ENCODE results near the gene CKAP5.

Gene CKAP5

DNA sequence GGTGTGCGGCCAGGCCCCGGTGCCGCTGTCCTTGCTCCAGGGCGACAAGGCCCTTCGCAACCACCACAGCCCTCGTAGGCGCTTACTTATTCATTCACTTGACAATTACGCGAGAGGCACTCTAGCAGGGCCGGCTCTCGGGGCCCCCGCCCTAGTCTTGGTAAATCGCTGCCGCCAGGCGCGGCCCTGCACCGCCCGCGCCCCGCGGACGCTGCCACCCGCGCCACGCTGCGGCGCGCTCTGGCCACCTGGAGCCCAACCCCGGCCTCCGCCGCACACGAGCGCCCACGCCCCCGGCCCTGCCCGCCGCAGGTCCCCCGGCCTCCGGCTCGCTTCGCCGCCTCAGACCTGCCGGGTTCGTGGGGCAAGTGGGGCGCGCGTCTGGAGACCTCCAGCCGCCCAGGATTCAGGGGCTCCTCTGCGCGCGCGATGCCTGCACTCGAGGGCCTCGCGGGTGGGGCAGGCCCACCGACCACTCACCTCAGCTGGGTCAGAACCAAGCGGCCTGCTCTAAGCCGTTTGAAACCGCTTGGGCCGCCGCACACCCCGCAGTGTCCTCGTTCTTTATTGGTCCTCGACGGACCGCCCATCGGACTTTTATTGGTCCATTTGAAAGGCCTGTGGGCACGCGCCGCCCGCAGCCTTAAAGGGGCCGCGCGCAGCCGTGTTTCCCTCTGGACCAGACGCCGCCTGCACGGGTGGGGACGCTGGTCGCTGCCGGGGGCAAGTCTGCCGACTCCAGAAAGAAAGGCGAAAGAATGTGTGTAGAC, at the start of gene CKAP5:
TSS of gene CKAP5 (minus strand) at position 541 of the 770 bp plus-strand sequence. CDS start 25,049 bp downstream, outside the sequence.
- H3F3A ChIP-seq (ENCODE audit: low read depth), result no peaks in the 10 kb centered on the region
- TF ChIP-seq, protein P1, sequence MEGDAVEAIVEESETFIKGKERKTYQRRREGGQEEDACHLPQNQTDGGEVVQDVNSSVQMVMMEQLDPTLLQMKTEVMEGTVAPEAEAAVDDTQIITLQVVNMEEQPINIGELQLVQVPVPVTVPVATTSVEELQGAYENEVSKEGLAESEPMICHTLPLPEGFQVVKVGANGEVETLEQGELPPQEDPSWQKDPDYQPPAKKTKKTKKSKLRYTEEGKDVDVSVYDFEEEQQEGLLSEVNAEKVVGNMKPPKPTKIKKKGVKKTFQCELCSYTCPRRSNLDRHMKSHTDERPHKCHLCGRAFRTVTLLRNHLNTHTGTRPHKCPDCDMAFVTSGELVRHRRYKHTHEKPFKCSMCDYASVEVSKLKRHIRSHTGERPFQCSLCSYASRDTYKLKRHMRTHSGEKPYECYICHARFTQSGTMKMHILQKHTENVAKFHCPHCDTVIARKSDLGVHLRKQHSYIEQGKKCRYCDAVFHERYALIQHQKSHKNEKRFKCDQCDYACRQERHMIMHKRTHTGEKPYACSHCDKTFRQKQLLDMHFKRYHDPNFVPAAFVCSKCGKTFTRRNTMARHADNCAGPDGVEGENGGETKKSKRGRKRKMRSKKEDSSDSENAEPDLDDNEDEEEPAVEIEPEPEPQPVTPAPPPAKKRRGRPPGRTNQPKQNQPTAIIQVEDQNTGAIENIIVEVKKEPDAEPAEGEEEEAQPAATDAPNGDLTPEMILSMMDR (conservative IDR thresholded peaks at IDR 0.05; ENCODE audit: low read length), result no peak
- no peak for TF ChIP-seq EZH2phosphoT487 (IDR thresholded peaks at IDR 0.05; ENCODE audit: borderline replicate concordance)
- H3K4me3 ChIP-seq (ENCODE audit: low read length, poor library complexity, severe bottlenecking), result peak within 1 kb of the TSS; percentile 98
- H3K4me1 ChIP-seq (ENCODE audit: insufficient read depth, low read length, poor library complexity, severe bottlenecking), result peaks cover 37% of the 10 kb centered on the region
- peaks cover 58% of the 10 kb centered on the region for H3K79me2 ChIP-seq (ENCODE audit: insufficient read depth, low read length)
- H2AFZ ChIP-seq (ENCODE audit: low read length), result peak within 1 kb of the TSS; percentile 86
- peak within 1 kb of the TSS; percentile 92 for H3K9ac ChIP-seq (ENCODE audit: low read depth, low read length, poor library complexity, severe bottlenecking)
- H3K27me3 ChIP-seq (ENCODE audit: insufficient read depth, low read length, poor library complexity, severe bottlenecking), result no peaks in the 10 kb centered on the region
- H4K20me1 ChIP-seq (ENCODE audit: insufficient read depth, low read length, poor library complexity, severe bottlenecking), result peaks cover 32% of the 10 kb centered on the region
- H3K9me3 ChIP-seq (ENCODE audit: insufficient read depth, low read depth, low read length), result no peaks in the 10 kb centered on the region
- H3K36me3 ChIP-seq (ENCODE audit: insufficient read depth, low read length), result no peaks in the 10 kb centered on the region
- H3K9me2 ChIP-seq (replicated peaks; ENCODE audit: low read depth, low read length), result no peaks in the 10 kb centered on the region
- peak within 1 kb of the TSS; percentile 84 for H3K4me2 ChIP-seq (ENCODE audit: low read depth, low read length, poor library complexity, severe bottlenecking)

DNA sequence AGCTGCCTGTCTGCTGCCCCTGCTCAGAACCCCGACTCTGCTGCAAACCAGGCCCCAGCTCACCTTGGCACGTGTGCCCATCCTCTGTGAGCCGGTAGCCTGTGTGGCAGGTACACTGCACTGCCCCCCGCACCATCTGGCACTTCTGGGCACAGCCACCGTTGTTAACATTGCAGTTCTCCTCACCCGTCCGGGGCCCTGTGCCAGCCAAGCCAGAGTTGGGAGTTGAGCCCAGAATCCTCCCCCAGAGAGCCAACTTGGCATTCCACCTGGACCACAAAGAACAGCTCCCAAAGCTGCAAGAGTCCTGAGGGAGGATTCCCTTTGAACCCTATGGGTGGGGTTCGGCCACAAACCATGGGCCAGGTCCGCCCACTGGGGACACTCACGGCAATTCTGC, 49.7 kb upstream of the CKAP5 start:
- H3K27me3 ChIP-seq (ENCODE audit: insufficient read depth, low read length, poor library complexity, severe bottlenecking), result no peaks in the 10 kb centered on the region
- H4K20me1 ChIP-seq (ENCODE audit: insufficient read depth, low read length, poor library complexity, severe bottlenecking), result no peaks in the 10 kb centered on the region
- H3F3A ChIP-seq (ENCODE audit: low read depth), result no peaks in the 10 kb centered on the region
- H3K4me3 ChIP-seq (ENCODE audit: low read length, poor library complexity, severe bottlenecking), result no peak overlapping the region
- no peak overlapping the region for H3K4me2 ChIP-seq (ENCODE audit: low read depth, low read length, poor library complexity, severe bottlenecking)
- H3K79me2 ChIP-seq (ENCODE audit: insufficient read depth, low read length), result no peaks in the 10 kb centered on the region
- H3K36me3 ChIP-seq (ENCODE audit: insufficient read depth, low read length), result no peaks in the 10 kb centered on the region
- TF ChIP-seq, protein P1 (conservative IDR thresholded peaks at IDR 0.05; ENCODE audit: low read length), result no peak
- no peak for TF ChIP-seq EZH2phosphoT487 (IDR thresholded peaks at IDR 0.05; ENCODE audit: borderline replicate concordance)
- H3K9ac ChIP-seq (ENCODE audit: low read depth, low read length, poor library complexity, severe bottlenecking), result no peak overlapping the region
- no peaks in the 10 kb centered on the region for H3K4me1 ChIP-seq (ENCODE audit: insufficient read depth, low read length, poor library complexity, severe bottlenecking)
- no peak overlapping the region for H2AFZ ChIP-seq (ENCODE audit: low read length)
- no peaks in the 10 kb centered on the region for H3K9me3 ChIP-seq (ENCODE audit: insufficient read depth, low read depth, low read length)
- no peaks in the 10 kb centered on the region for H3K9me2 ChIP-seq (replicated peaks; ENCODE audit: low read depth, low read length)

DNA sequence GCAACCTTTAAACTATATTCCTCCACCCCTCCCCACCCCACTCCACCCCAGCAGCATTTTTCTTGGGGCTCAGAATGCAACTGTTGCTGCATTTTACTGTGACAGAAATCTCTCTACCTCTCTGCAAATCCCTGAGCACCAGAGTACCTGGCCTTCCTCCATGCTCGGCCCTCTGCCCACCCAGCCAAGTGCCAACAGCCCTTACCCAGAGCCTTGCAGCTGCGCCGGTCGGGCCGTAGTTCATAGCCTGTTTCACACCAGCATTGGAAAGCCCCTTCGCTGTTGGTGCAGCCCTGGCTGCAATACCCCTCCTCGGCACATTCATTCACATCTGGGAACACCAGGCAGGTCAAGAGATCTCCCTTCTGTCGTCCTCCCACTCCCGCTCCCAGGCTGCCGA, 48.9 kb upstream of the CKAP5 start:
- no peak for TF ChIP-seq EZH2phosphoT487 (IDR thresholded peaks at IDR 0.05; ENCODE audit: borderline replicate concordance)
- TF ChIP-seq, protein P1 (conservative IDR thresholded peaks at IDR 0.05; ENCODE audit: low read length), result no peak
- no peak overlapping the region for H3K4me2 ChIP-seq (ENCODE audit: low read depth, low read length, poor library complexity, severe bottlenecking)
- no peaks in the 10 kb centered on the region for H4K20me1 ChIP-seq (ENCODE audit: insufficient read depth, low read length, poor library complexity, severe bottlenecking)
- H3K9me2 ChIP-seq (replicated peaks; ENCODE audit: low read depth, low read length), result no peaks in the 10 kb centered on the region
- no peaks in the 10 kb centered on the region for H3K36me3 ChIP-seq (ENCODE audit: insufficient read depth, low read length)
- H3K4me3 ChIP-seq (ENCODE audit: low read length, poor library complexity, severe bottlenecking), result no peak overlapping the region
- no peaks in the 10 kb centered on the region for H3K9me3 ChIP-seq (ENCODE audit: insufficient read depth, low read depth, low read length)
- no peaks in the 10 kb centered on the region for H3F3A ChIP-seq (ENCODE audit: low read depth)
- no peaks in the 10 kb centered on the region for H3K79me2 ChIP-seq (ENCODE audit: insufficient read depth, low read length)
- H2AFZ ChIP-seq (ENCODE audit: low read length), result no peak overlapping the region
- H3K9ac ChIP-seq (ENCODE audit: low read depth, low read length, poor library complexity, severe bottlenecking), result no peak overlapping the region
- H3K27me3 ChIP-seq (ENCODE audit: insufficient read depth, low read length, poor library complexity, severe bottlenecking), result no peaks in the 10 kb centered on the region
- H3K4me1 ChIP-seq (ENCODE audit: insufficient read depth, low read length, poor library complexity, severe bottlenecking), result no peaks in the 10 kb centered on the region

Data from Loucy (cell line).